ENCODE measurements around the gene SLC47A2. TPM values are rescaled to one million over a fixed set of nuclear protein-coding genes. Genes with fewer than 3 reads are reported as not detected.
A peak's percentile ranks its signal among the peaks of the same experiment; 100 is the strongest.

SLC47A2 gene
- total RNA-seq, 2 donors from 2014 or later = not detected

GRCh38 chr17:19744922-19745757 lies 28.8 kb upstream of the SLC47A2 start:
- no peaks in the 10 kb centered on the region for H3K27me3 ChIP-seq
- peak; percentile 93 for DNase-seq (ENCODE audit: low spot score)
- peak; percentile 95 for TF ChIP-seq CTCF (IDR thresholded peaks at IDR 0.05)
- no peaks in the 10 kb centered on the region for H3K9me3 ChIP-seq
- H3K4me1 ChIP-seq = peaks cover 0 to 15% of the 10 kb centered on the region in 2 donors
- H3K4me3 ChIP-seq = peak overlapping the region; percentile 40 to 65
- no peaks in the 10 kb centered on the region for H3K36me3 ChIP-seq
- H3K27ac ChIP-seq = peak overlapping the region in 1 of 2 donors; percentile 66

GRCh38 chr17:19744492-19744891 lies 28.1 kb upstream of the SLC47A2 start:
- H3K4me1 ChIP-seq = peaks cover 0 to 15% of the 10 kb centered on the region in 2 donors
- H3K27me3 ChIP-seq = no peaks in the 10 kb centered on the region
- no peak for DNase-seq (ENCODE audit: low spot score)
- H3K36me3 ChIP-seq = no peaks in the 10 kb centered on the region
- TF ChIP-seq CTCF (IDR thresholded peaks at IDR 0.05) = no peak
- peak overlapping the region; percentile 40 to 65 for H3K4me3 ChIP-seq
- H3K27ac ChIP-seq = peak overlapping the region in 1 of 2 donors; percentile 66
- no peaks in the 10 kb centered on the region for H3K9me3 ChIP-seq

GRCh38 chr17:19743101-19744100 lies 27.0 kb upstream of the SLC47A2 start:
- H3K9me3 ChIP-seq = no peaks in the 10 kb centered on the region
- H3K27ac ChIP-seq = no peak overlapping the region
- TF ChIP-seq CTCF (IDR thresholded peaks at IDR 0.05) = no peak
- H3K27me3 ChIP-seq = no peaks in the 10 kb centered on the region
- no peak overlapping the region for H3K4me3 ChIP-seq
- no peaks in the 10 kb centered on the region for H3K36me3 ChIP-seq
- H3K4me1 ChIP-seq = peaks cover 0 to 15% of the 10 kb centered on the region in 2 donors
- DNase-seq (ENCODE audit: low spot score) = no peak

- H3K4me1 ChIP-seq = peaks cover 0 to 15% of the 10 kb centered on the region in 2 donors
- TF ChIP-seq CTCF (IDR thresholded peaks at IDR 0.05) = no peak
- no peaks in the 10 kb centered on the region for H3K9me3 ChIP-seq
- H3K27ac ChIP-seq = no peak overlapping the region
- H3K4me3 ChIP-seq = no peak overlapping the region
- H3K27me3 ChIP-seq = no peaks in the 10 kb centered on the region
- DNase-seq (ENCODE audit: low spot score) = no peak
- no peaks in the 10 kb centered on the region for H3K36me3 ChIP-seq
Measured at GRCh38 chr17:19742495-19742894, 26.1 kb upstream of the SLC47A2 start.

GRCh38 chr17:19741832-19742457 lies 25.6 kb upstream of the SLC47A2 start:
- Histone ChIP-seq H3K9me3 (no peaks in the 10 kb centered on the region), H3K27ac (no peak overlapping the region), H3K4me1 (peaks cover 0 to 15% of the 10 kb centered on the region in 2 donors), H3K4me3 (no peak overlapping the region), H3K36me3 (no peaks in the 10 kb centered on the region), H3K27me3 (no peaks in the 10 kb centered on the region)
- DNase-seq (ENCODE audit: low spot score) = no peak
- TF ChIP-seq CTCF (IDR thresholded peaks at IDR 0.05) = no peak

Measured in right atrium auricular region (tissue), 2 donors.